NOMO-1 (cell line): ENCODE measurements around the gene PDLIM3.
"Not testable (repeated sequence)": the region's sequence is repeated elsewhere in the genome, so short reads cannot be mapped to it uniquely, and the experiment has no call there.

Source experiments
- DNase-seq, 2 experiments: peaks; one replicate each; lab custom pipeline; 2025; ENCODE audit not compliant: unreplicated experiment in 2 of 2; lab: John Stamatoyannopoulos, UW

Gene PDLIM3

GRCh38 chr4:185534866-185535611 is at the start of gene PDLIM3:
Gene PDLIM3, minus strand, starts transcription at chr4:185535507. Its CDS starts 73 bp downstream, at chr4:185535434.
- no peak for DNase-seq

- DNase-seq, result no peak
Measured at GRCh38 chr4:185583813-185584212, 48.5 kb upstream of the PDLIM3 start.

DNA sequence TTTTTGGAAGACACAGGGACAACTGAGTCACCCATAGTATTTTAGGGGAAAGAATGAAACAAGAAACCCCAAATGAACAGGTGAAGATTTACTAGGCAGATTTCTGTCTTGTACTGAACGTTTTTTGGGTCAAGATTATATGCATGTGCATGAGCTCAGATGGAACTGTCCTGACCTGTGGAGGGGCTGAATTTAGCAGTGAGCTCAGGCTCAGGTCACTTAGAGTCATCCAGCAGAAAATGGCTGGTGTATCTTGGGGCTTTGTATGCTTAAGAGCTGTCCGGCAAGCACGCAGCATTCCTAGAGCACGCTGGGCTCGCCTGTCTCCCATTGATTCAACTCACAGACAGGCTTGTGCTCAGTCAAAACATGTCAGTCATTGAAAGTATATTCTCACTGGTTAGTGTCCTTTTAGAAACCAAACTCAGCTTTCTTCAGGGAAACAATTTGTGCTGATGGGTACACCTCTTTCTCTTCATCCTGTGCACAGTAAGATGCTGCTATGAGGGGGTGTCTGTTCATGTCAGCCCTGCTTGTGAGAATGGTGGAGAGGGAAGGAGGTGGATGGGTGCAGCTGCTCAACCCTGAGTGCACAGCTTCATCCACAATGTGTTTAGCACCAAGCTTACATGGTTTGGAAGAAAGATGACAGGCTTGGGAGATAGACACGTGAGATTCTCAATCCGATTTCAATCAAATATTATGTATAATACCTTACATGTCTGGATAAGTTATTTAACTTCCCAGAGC is 47.5 kb upstream of the PDLIM3 start:
- no peak for DNase-seq

- DNase-seq, result no peak
Measured at GRCh38 chr4:185580699-185581098, 45.4 kb upstream of the PDLIM3 start.

GRCh38 chr4:185578284-185578683 is 43.0 kb upstream of the PDLIM3 start:
- no peak for DNase-seq

GRCh38 chr4:185576962-185577950 is 41.9 kb upstream of the PDLIM3 start:
- DNase-seq, result no peak

- no peak for DNase-seq
Measured at GRCh38 chr4:185576314-185576961, 41.1 kb upstream of the PDLIM3 start.

GRCh38 chr4:185573651-185574199 is 38.4 kb upstream of the PDLIM3 start:
- DNase-seq, result no peak

GRCh38 chr4:185570727-185571126 is 35.4 kb upstream of the PDLIM3 start:
- DNase-seq, result no peak

DNA sequence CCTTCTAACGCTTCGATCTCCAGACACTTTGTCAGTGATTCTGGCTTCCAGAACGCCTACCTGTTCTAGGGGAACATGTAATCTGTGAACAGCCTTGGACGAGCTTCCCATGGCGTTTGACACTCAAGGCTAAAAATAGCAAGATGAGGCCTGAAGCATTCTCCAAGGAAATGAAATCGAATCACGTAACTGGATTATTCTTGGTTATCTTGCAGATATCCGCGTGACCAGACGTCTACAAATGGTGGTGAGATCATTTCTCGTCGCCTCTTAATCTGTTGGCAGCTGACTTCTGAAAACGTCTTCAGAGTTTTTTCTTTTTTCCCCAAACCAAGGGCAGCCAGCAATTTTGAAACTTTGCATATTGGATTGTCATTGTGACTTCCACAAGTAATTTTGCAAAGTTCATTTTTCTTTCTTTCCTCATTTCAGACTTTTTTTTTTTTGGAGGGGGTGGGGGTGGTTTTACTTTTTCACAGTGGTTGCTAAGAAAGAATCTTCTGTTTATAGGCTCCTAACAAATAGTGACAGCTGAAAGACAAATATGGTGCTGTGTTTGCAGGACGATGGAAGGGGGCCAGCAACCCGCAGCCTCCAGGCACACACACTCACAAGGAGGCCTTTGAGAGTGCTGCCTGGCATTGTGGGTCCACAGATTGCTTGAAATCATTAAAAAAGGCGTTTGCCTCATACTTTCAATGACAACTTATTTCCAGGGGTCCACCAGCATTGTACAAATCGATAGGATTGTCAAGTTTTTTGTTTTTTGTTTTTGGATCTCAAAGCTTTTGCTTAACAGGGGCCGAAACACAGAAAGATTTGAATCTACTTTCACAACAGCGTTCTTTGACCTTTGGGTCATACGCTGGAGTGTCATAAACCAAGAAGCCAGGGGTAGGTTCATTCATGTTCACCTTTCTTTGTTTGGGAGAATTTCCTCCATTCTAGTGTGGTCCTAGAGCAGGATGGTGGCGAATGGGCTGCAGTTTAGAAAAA is 32.4 kb upstream of the PDLIM3 start:
- DNase-seq, result no peak

DNA sequence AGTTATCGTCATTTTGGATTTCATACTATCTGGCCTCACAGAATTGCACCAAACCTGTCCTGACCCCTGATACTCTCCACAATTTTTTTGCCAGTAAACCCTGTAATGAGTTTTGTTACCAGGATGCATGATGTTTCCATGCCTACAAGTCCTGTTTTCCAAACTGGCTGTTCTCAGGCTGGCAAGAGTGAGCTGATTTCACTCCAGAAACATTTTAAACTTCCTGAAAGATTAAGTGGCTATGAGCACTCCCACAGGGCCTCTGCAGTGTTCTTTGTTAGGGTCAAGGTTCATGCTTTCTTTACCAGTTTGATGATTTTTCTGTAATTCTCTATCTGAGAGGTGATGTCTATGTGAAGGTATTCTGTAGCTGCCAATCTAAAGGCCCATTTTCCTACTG is 31.7 kb upstream of the PDLIM3 start:
- no peak for DNase-seq

GRCh38 chr4:185566425-185566824 is 31.1 kb upstream of the PDLIM3 start:
- DNase-seq, result no peak

GRCh38 chr4:185565696-185566095 is 30.4 kb upstream of the PDLIM3 start:
- DNase-seq, result no peak

GRCh38 chr4:185564349-185564748 is 29.0 kb upstream of the PDLIM3 start:
- no peak for DNase-seq

DNA sequence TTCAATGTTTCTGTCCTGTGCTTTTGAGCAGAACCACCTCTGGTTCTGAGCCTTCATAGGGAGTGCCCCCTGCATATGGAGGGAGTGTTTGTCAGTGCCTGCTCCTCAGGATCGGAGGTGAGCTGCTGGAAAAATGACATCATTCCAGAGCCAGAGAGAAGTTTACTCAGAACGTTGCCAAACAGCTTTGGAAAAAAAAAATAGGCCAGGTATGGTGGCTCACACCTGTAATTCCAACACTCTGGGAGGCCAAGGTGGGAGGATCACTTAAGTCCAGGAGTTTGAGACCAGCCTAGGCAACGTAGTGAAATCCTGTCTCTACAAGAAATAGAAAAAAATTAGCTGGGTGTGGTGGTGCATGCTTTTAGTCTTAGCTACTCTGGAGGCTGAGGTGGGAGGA is 27.2 kb upstream of the PDLIM3 start:
- no peak for DNase-seq

DNA sequence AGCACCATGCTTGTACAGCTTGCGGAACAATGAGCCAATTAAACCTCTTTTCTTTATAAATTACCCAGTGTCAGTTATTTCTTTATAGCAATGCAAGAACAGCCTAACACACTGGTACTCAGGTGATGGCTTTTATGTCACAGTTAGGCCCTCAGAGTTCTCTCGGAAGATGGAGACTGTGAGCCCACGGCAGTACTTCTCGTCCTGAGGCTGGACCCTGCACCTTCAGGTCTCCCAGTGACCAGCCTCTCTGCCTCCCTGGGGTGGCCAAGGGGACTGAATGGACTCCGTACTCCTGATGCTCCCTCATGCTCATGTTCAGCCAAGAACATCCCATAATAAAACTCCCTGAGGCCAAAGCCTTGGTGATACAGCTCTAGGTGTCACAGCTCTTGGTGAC is 25.0 kb upstream of the PDLIM3 start:
- DNase-seq, result no peak

GRCh38 chr4:185559915-185560281 is 24.6 kb upstream of the PDLIM3 start:
- DNase-seq, result no peak

GRCh38 chr4:185559251-185559914 is 24.1 kb upstream of the PDLIM3 start:
- DNase-seq, result not testable (repeated sequence)
